Smooth muscle cell (in vitro differentiated cells): Measurements from ENCODE around the gene KCNJ5. TPM values are rescaled to one million over a fixed set of nuclear protein-coding genes. Genes with fewer than 3 reads are reported as not detected.

Experiments used
- DNase-seq: peaks from one replicate; lab custom pipeline; 2025; ENCODE audit not compliant: unreplicated experiment; lab: John Stamatoyannopoulos, UW
- H2AFZ ChIP-seq: fragments of 200-600 bp; sonication (generic); 2 replicates; pipeline ENCODE4 v1.6.0; 2016; ENCODE audit warnings: antibody characterized with exemption, low read depth, mild to moderate bottlenecking
- H3F3A ChIP-seq: fragments of 200-600 bp; sonication (generic); 2 replicates; pipeline ENCODE4 v1.6.0; 2017; ENCODE audit warnings: antibody characterized with exemption, low read depth
- H3K27ac ChIP-seq: fragments of 200-600 bp; sonication (generic); 2 replicates; pipeline ENCODE4 v1.5.1; 2016; ENCODE audit warnings: low read depth, mild to moderate bottlenecking
- H3K27me3 ChIP-seq: fragments of 200-600 bp; sonication (generic); 2 replicates; pipeline ENCODE4 v1.6.1; 2016; ENCODE audit warnings: low read depth, mild to moderate bottlenecking
- H3K36me3 ChIP-seq: fragments of 200-600 bp; sonication (generic); 2 replicates; pipeline ENCODE4 v1.5.1; 2016; ENCODE audit warnings: low read depth
- H3K4me1 ChIP-seq: fragments of 200-600 bp; sonication (generic); 2 replicates; pipeline ENCODE4 v1.5.1; 2016; ENCODE audit warnings: low read depth
- H3K4me2 ChIP-seq: fragments of 200-600 bp; sonication (generic); 2 replicates; pipeline ENCODE4 v1.6.0; 2016; ENCODE audit warnings: mild to moderate bottlenecking
- H3K4me3 ChIP-seq: fragments of 200-600 bp; sonication (generic); 2 replicates; pipeline ENCODE4 v1.5.1; 2016; ENCODE audit warnings: mild to moderate bottlenecking
- H3K79me2 ChIP-seq: fragments of 200-600 bp; sonication (generic); 2 replicates; pipeline ENCODE4 v1.6.0; 2016; ENCODE audit warnings: low read depth, mild to moderate bottlenecking
- H3K9ac ChIP-seq: fragments of 200-600 bp; sonication (generic); 2 replicates; pipeline ENCODE4 v1.6.0; 2016; ENCODE audit warnings: low read depth
- H3K9me3 ChIP-seq: fragments of 200-600 bp; sonication (generic); replicated peaks from 2 replicates; pipeline ENCODE4 v1.5.1; 2016; ENCODE audit warnings: low read depth
- H4K20me1 ChIP-seq: fragments of 200-600 bp; sonication (generic); 2 replicates; pipeline ENCODE4 v1.6.0; 2016; ENCODE audit warnings: low read depth
- CTCF ChIP-seq: fragments of 200-600 bp; sonication (generic); IDR thresholded peaks from 2 replicates; pipeline ENCODE4 v1.5.1; 2017; ENCODE audit warnings: borderline replicate concordance, mild to moderate bottlenecking, antibody characterized with exemption; ENCODE audit not compliant: insufficient read depth, poor library complexity, severe bottlenecking
- WGBS: methylation state at CpG from one replicate; pipeline ENCODE4 v1.1.7; 2016; ENCODE audit warnings: low lambda C conversion rate; 5-methylcytosine and 5-hydroxymethylcytosine counted together
- polyA plus RNA-seq: library from polyadenylated mRNA; unstranded; fragments of >200 nt; fragmentation: Nextera tagmentation; extraction: Ambion mirVana; gene quantifications from 2 replicates; pipeline ENCODE4 v1.2.1, GENCODE V29; 2016
- total RNA-seq: library from RNA; depleted of rRNA; stranded (reverse); fragments of >200 nt; gene quantifications from 2 replicates; pipeline ENCODE4 v1.2.3, GENCODE V29; 2014

Gene KCNJ5
- total and polyA plus RNA-seq, 2 experiments from 2014 or later: 0.11 TPM; not detected in 1

DNA sequence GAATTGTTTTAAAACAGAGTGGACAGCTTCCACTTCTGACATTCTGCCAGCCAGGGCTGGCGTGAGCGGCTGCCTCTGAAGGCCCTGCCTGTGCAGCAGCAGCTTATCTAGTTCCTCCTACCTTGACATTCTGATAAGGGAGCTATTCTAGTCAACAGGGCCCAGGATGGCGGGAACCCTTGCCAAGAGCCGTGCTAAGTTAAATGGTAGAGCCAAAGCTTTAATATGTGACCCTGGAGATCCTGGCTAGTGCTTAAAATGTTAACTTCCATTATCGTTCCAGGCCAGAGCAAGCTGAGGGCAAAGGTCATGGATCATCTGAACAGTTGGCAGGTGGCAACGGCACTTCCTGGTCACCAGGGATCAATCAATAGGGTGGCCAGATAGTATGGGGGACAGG, 3.5 kb downstream of the KCNJ5 start:
- Histone ChIP-seq H3K36me3 (no peaks in the 10 kb centered on the region), H3F3A (no peaks in the 10 kb centered on the region), H3K9ac (no peak overlapping the region), H3K27me3 (peaks cover 42% of the 10 kb centered on the region), H3K4me3 (no peak overlapping the region), H3K27ac (no peak overlapping the region), H3K79me2 (no peaks in the 10 kb centered on the region), H3K9me3 (no peaks in the 10 kb centered on the region), H2AFZ (no peak overlapping the region), H4K20me1 (no peaks in the 10 kb centered on the region), H3K4me2 (no peak overlapping the region), H3K4me1 (peaks cover 23% of the 10 kb centered on the region)
- no peak for DNase-seq
- 92% methylated on average over 6 of the region's 6 CpGs for WGBS
- no peak for TF ChIP-seq CTCF

GRCh38 chr11:128895526-128895925, 4.4 kb downstream of the KCNJ5 start:
- H2AFZ ChIP-seq: no peak overlapping the region
- no peaks in the 10 kb centered on the region for H4K20me1 ChIP-seq
- no peak overlapping the region for H3K27ac ChIP-seq
- no peaks in the 10 kb centered on the region for H3K79me2 ChIP-seq
- 87% methylated on average over 9 of the region's 9 CpGs for WGBS
- no peak overlapping the region for H3K4me3 ChIP-seq
- no peaks in the 10 kb centered on the region for H3F3A ChIP-seq
- no peak overlapping the region for H3K4me2 ChIP-seq
- H3K36me3 ChIP-seq: no peaks in the 10 kb centered on the region
- TF ChIP-seq CTCF: no peak
- H3K27me3 ChIP-seq: peaks cover 41% of the 10 kb centered on the region
- no peak for DNase-seq
- H3K9ac ChIP-seq: no peak overlapping the region
- peaks cover 15% of the 10 kb centered on the region for H3K4me1 ChIP-seq
- H3K9me3 ChIP-seq: no peaks in the 10 kb centered on the region

- H3K27me3 ChIP-seq: peaks cover 41% of the 10 kb centered on the region
- no peak for DNase-seq
Measured at GRCh38 chr11:128896356-128896755, 5.2 kb downstream of the KCNJ5 start.

More at GRCh38 chr11:128896356-128896755, 5.2 kb downstream of the KCNJ5 start:
- Histone ChIP-seq H2AFZ (no peak overlapping the region), H4K20me1 (no peaks in the 10 kb centered on the region), H3K4me3 (no peak overlapping the region), H3K4me1 (peaks cover 13% of the 10 kb centered on the region), H3F3A (no peaks in the 10 kb centered on the region), H3K79me2 (no peaks in the 10 kb centered on the region), H3K27ac (no peak overlapping the region), H3K9ac (no peak overlapping the region), H3K9me3 (no peaks in the 10 kb centered on the region), H3K4me2 (no peak overlapping the region), H3K36me3 (no peaks in the 10 kb centered on the region)
- no peak for TF ChIP-seq CTCF
- WGBS: 48% methylated on average over 2 of the region's 2 CpGs
